GM21723 (cell line): Measurements from ENCODE around the gene FOLR2.
"Not testable (repeated sequence)": the region's sequence is repeated elsewhere in the genome, so short reads cannot be mapped to it uniquely, and the experiment has no call there.

Experiments
- ATAC-seq: cut with Tn5 transposase; IDR thresholded peaks from one replicate; pipeline ENCODE4 v1.9.1; 2021; ENCODE audit warnings: mild to moderate bottlenecking, moderate library complexity; ENCODE audit not compliant: unreplicated experiment

Gene FOLR2

DNA sequence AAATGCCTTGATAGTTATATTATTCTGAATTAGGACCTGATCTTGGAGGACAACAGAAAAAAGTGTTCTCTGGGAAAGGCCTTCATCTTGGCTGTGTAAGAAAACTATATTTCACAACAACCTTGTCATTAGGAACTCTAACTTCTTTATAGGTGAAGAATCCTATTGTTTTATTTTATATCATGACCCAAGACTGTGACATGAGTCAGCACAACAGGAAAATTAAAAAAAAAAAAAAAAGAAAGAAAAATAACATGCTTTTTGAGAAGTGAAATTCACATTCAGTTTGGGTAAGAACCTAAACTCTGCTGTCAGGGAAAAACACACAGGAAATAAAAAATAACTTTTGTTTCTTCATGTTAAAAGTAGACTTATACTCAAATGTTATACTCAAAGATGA is 11.7 kb upstream of the FOLR2 start:
- ATAC-seq, result no peak

DNA sequence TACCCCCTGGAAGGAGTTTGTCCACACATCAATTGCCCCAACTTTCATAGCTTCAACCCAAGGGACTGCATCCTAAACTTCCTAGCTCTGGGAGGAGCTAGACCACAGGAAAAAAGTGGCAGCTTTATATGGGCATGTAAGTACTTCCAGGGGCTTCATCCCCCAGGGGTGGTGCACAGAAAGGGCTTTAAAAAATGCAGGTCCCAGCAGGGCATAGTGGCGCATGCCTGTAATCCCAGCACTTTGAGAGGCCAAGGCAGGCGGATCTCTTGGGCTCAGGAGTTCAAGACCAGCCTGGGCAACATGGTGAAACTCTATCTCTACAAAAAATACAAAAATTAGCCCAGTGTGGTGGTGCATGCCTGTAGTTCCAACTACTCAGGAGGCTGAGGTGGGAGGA is 9.8 kb upstream of the FOLR2 start:
- ATAC-seq, result not testable (repeated sequence)

DNA sequence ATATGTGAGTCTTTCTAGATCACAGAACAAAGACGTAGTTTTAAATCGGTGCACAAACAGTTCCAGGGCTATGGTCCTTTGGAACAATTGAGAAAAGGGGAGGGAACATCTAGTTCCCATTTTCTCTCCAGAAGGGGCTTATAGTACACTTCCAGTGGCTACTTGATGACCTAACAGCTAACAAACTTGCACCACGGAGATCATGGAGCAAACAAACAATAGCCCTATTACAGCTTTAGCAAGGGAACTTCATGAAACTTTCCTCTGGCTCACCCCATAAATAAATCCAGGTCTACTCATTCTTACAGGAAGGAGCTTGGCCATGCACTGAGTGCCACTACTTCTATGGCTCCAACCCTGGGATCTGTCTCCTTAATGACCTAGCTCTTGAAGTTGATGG is 8.3 kb upstream of the FOLR2 start:
- ATAC-seq, result no peak

DNA sequence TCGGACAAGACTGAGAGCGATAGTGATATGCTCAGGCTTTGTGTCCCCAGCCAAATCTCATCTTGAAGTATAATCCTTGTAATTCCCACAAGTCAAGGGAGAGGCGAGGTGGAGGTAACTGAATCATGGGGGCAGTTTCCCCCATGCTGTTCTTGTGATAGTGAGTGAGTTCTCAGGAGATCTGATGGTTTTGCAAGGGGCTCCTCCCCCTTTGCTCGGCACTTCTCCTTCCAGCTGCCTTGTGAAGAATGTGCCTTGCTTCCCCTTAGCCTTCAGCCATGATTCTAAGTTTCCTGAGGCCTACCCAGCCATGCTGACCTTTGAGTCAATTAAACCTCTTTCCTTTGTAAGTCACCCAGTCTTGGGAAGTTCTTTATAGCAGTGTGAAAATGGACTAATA is 7.5 kb upstream of the FOLR2 start:
- ATAC-seq, result no peak

DNA sequence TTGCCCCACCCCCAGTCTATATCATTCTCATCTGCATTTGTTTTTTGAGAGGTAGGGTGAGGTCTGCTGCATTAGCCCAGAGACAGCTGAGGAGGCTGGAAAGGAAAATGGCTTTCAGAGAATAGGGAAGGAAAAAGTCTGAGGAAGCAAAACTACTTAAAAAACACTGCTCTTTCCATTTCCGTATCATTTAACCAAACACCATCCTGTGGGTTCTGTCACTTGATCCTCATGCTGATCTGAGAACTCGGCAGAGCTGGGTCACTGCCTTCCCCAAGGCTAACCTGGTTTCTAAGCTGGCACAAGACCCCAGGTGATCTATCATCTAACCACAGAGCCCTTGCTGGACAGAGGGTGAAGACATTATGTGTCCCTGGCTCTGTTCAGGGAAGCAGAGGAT is 1.2 kb downstream of the FOLR2 start:
- ATAC-seq, result no peak

GRCh38 chr11:72218251-72218745 is 1.7 kb downstream of the FOLR2 start:
- no peak for ATAC-seq

GRCh38 chr11:72220696-72221363 is 4.2 kb downstream of the FOLR2 start:
- no peak for ATAC-seq

DNA sequence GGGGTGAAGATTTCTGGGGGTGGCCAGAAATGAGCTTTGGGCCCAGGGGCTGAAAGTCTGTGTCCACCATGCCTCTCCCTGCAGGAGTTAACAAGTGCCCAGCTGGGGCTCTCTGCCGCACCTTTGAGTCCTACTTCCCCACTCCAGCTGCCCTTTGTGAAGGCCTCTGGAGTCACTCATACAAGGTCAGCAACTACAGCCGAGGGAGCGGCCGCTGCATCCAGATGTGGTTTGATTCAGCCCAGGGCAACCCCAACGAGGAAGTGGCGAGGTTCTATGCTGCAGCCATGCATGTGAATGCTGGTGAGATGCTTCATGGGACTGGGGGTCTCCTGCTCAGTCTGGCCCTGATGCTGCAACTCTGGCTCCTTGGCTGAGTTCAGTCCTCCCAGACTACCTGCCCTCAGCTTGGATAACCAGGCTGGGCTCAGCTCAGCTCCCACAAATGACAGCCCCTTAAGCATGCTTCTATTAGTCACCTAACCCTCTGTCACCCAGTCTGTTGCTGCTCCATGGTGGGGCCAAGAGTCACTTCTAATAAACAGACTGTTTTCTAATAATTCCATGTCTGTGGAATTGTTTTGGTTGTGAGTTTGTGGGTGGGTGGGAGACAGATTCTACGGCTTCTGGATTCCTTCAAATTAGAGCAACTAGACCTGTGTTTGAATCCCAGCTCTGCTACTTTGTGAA is 4.9 kb downstream of the FOLR2 start:
- no peak for ATAC-seq

GRCh38 chr11:72222106-72222891 is 5.7 kb downstream of the FOLR2 start:
- no peak for ATAC-seq

- peak; percentile 65 for ATAC-seq
Observed at GRCh38 chr11:72222907-72223614, 6.5 kb downstream of the FOLR2 start.

DNA sequence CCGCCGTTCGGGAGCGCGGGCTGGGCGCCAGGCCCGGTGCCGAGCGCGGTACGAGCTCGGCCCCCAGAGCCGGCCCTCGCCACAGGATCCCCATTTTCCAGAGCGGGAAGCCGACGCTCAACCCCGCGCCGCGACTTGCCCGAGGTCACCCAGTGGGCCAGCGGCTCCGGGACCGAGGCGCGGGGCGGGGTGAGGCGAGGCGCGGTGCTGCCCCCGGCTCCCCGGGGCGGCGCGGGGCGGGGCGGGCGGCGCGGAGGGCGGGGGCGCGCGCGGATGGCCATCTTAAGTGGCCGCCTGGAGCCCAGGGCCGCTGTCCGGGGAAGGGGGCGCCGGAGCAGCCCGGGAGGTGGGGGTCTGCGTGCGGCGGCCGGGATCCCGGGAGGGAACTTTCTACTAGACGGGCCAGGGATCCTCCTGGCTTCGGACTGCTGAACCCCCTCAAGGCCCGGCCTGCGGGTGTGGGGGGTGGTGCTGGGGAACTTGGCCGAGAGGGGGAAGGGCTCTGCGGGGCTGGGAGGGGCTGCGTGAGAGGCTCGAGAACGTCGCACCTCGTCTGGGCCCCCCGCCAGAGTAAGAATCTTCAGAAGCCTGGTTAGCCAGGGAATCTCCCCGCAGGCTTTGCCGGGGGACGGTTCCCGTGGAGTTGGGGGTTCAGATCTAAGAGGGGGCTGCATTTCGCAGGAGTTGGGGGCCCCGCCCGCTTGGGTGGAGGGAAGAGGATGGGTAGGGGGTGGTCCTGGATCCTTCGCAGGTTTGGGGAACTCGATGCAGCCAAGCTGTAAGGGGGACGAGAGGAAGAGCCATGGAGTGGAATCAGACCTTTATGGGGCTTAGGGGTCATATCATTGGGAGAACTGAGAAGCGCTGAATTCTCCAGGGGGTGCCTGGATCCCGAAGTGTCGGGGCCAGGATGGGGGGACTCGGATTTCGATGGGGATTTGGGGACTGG is 7.3 kb downstream of the FOLR2 start:
- peak; percentile 57 for ATAC-seq

DNA sequence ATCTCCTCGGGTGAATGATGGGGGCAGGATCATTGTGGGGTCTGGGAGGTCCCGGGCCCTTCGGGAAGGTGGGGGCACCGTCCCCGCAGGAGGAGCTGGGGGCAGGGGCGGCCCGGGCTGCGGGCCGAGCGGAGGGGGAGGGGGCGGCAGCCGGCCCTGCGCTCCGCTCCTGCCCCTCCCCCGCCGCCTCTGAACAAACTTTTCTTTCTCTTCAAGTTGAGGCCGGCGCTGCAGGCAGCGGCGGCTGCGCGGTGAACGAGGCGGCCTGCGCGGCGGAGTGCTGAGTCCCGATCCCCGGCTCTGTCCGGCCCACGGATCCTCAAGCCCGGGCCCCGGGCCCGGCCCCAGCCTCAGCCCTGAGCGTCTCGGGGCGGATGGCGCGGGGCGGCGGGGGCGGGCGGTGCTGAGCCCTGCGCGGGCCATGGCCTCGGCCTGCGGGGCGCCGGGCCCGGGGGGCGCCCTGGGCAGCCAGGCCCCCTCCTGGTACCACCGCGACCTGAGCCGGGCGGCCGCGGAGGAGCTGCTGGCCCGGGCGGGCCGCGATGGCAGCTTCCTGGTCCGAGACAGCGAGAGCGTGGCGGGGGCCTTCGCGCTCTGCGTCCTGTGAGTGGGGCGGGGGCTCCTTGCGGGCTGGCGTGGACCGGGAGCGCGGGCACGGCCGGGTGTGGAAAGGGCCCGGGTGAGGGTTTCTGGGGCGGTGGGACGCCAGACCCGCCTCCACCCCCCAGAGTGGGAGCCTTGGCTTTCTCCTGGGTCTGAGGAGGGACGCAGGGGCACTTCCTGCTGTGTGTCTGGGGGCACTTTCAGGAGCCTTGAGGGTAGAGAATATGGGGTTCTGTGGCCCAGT is 8.2 kb downstream of the FOLR2 start, which contains the start of gene INPPL1:
INPPL1 (plus strand) TSS at position 204 of the 847 bp plus-strand sequence; CDS start at position 422, 218 bp downstream.
- no peak for ATAC-seq

DNA sequence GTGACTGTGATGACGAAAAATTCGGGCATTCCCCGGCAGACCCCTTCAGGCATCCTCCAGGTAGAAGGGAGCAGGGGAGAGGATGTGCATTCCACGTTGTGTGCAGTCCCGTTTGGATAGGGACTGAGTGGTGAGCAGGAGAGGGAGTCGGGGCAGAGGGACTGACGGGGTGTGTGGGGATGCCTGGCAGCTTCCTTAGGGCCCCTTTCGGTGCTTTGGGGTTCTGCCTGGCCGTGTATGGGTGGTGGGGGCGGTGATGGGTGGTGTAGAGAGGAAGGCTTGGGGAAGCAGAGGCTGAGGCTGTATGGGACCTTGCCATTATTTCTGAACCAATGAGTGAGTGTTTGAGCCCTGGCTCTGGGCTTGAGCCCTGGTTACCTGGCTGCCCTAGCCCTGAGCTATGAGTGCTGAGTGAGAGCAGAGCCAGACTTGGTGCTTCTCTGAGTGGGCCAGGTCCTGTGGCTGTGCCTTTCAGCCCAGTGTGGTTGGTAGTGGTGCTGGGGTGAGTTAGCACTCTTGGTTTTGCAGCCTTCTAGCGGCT is 8.9 kb downstream of the FOLR2 start:
- no peak for ATAC-seq

DNA sequence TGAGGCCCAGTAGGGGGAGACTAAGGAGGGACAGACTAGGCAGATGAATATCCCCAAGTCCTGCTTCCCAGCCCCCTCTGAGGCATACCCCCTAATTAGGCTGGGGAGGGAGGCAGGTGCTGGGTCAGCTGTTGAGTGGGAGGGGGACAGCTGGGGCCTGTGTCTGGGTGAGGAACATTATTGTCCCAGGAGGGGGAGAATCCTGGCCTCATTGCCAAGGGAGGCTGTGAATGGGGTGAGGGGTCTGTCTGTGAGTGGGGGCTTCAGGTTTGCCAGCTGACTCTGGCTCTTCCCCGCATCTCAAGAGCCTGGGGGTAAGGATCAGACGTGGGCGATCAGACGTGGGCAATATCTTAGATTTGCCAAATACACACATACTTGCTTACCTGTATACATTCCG is 10.1 kb downstream of the FOLR2 start:
- ATAC-seq, result no peak

DNA sequence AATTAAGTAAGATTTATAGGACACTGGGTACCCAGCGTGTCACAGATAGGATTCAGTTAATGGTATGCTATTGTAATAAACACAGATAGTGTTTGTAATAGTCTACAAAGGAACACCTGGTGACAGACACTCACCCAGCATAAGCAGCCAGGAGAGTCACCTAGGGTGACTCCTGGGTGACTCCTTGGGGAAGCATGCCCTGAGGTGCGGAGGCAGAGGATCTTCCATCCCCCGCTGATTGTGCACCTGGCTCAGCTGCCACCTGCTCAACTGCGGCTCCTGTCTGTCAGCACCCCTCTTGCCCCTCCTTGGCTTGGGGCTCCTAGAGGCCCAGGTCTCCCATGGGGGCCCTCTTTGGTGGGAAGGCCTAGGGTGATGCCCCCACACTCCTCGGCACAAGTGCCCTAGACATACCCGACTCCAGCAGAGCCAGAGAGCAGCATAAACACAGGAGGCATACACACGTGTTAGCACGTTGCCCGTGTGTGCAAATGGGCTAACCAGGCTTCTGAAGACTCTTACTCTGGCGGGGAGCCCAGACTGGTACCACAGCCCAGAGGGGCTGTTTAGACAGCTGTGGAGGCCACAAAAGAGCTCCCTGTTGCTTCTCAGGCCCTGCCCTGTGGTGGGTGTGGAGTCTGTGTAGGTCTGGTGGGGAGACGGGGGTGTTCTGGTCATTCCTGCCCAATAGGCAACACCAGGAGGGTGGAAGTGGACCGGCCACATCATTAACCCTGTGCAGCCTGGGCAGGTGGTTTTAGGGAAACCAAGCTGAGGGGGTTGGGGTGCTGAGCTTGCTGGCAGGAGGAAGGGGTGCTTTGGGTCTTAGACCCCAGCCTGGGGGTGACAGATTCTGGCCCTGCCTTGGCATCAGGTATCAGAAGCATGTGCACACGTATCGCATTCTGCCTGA is 11.0 kb downstream of the FOLR2 start:
- no peak for ATAC-seq

- no peak for ATAC-seq
Observed at GRCh38 chr11:72228229-72228843, 11.7 kb downstream of the FOLR2 start.

DNA sequence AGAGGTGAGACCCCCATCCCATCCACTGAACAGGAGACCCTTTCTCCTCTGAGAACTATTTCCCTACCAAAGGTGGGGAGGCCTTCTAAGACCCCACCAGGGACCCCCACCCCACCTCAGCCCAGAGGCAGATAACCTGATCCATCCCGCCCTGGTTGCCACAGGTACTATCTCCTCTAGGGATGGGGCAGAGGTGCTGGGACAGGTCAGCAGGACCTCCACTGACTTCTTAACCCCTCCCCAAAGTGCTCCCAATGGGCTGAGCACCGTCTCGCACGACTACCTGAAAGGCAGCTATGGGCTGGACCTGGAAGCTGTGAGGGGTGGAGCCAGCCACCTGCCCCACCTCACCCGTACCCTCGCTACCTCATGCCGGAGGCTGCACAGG is 12.2 kb downstream of the FOLR2 start:
- no peak for ATAC-seq
